NCI-H226 (cell line): Measurements from ENCODE around the gene SMARCAD1.
"Not testable (repeated sequence)": the region's sequence is repeated elsewhere in the genome, so short reads cannot be mapped to it uniquely, and the experiment has no call there.

Experiments used
- DNase-seq: peaks from one replicate; pipeline ENCODE4 v3.0.0-alpha.2; 2015

SMARCAD1 gene

GRCh38 chr4:94302191-94302590 lies 94.5 kb downstream of the SMARCAD1 start:
- no peak for DNase-seq

- DNase-seq: peak; percentile 3
Observed at GRCh38 chr4:94304365-94304971, 96.8 kb downstream of the SMARCAD1 start.

DNA sequence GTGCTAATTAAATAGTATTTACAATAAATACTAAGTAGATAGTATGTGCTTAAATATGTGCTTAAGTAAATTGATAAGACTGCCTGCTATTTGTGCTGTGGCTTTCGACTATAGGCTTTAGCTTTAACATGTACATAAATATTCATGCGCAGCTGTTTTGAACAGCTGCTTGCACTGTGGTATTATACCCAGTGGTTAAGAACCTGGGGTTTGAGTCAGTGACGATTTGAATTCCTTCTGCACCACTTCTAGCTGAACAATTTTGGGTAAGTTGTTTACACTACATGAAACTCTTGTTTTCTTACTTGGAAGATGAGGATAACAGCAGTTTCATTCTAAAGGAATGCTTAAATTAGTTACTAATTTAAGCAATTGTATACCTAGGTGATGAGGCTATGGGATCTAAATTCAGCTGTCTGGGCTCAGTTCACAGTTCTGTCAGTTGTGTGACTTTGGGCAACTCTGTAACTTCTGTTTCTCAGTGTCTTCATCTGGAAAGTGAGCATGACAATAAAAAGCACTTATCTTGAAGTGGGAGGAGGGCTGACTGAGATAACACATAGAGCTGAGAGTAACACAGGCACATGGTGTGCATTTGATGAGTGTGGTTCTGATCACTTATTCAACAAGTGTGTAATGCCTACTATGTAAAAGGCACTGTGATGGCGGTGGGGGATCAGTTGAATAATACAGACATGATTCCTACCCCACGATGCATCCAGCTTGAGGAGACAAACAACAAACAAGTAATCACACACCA lies 98.0 kb downstream of the SMARCAD1 start:
- DNase-seq: no peak

GRCh38 chr4:94306713-94307112 lies 99.0 kb downstream of the SMARCAD1 start:
- no peak for DNase-seq

GRCh38 chr4:94307231-94307871 lies 99.7 kb downstream of the SMARCAD1 start:
- DNase-seq: no peak

- not testable (repeated sequence) for DNase-seq
Observed at GRCh38 chr4:94319927-94320326, 112.3 kb downstream of the SMARCAD1 start.

GRCh38 chr4:94325835-94326234 lies 118.2 kb downstream of the SMARCAD1 start:
- DNase-seq: no peak

GRCh38 chr4:94329933-94330332 lies 122.3 kb downstream of the SMARCAD1 start:
- no peak for DNase-seq

DNA sequence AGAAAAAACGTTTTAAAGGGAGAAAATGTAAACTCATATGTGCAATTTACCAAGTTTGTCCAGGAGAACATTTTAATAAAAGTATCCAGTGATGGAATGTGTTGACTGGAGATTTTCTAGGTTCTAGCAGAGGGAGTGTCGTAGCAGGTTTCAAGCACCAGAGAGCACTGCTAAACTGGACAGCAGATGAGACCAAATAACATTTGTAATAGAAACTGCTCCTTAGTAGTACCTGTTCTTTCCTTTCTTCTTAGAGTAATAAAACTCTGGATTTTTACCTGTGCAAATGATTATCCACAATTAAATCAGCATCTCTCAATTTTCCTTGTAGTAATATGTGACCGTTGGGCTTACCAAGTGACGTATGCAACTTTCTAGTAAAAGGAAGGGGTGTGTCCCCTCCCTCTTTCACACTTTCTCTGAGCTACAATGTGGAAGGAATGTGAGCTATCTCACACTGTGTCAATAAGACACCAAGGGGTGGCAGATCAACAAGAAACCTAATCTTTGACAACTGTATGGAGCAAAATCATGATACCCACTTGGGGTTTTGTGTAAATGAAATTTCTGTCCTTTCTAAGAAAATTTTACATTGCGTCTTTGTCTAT lies 125.4 kb downstream of the SMARCAD1 start:
- DNase-seq: no peak

GRCh38 chr4:94333866-94334265 lies 126.2 kb downstream of the SMARCAD1 start:
- no peak for DNase-seq

DNA sequence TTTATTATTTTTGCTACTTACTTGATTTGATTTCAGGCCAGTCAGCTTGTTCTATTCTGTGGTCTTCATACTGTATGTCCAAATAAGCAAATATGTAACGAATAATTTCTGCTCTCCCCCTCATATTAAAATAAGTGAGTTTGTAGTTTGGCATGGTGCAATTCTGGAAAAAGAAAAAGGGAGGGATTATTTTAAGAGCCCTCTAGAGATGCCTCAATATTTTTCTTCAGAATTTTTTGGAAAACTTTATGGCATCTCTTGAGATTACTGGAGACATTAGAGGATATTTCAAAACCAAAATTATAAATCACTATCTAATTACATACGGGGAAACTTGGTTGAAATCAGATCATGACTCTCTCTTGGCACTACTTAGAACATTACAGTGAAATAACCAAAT lies 126.8 kb downstream of the SMARCAD1 start:
- no peak for DNase-seq

DNA sequence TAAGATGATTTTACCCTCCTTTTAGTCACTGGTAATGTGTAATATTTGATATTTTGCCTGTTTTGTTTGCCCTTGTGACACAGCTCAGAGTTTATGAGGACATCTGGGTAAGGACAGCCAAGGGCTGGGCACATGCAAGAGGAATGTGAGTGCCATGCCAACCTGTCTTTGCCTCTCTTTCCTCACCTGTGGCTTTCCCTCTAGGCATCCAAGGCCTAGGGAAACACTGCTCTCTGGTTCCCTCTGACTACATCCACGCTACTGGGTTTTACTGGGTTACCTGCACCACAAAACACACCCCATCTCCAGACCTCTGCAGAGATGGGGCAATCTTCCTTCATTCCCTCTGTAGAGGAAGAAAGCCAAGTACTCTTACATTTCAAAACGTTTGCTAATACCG lies 127.3 kb downstream of the SMARCAD1 start:
- DNase-seq: no peak

DNA sequence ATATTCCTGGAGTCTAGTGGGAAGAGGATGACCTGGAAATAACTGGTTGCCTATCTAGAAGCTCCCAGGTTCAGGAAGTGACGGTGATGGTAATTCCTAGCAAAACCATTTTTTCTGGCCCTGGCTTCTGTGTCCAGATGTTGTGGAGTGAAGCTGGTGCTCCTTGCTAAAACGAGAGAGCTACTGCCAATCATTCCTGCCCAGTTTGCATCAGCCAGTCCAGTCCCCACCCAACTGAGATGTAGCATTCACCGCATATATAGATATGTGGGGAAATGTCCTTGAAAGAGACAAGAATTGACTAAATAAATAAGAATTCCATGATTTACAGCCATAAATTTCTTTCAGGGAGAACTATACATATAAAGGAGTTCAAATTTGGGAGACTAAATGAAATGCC lies 128.6 kb downstream of the SMARCAD1 start:
- no peak for DNase-seq

GRCh38 chr4:94336791-94337190 lies 129.1 kb downstream of the SMARCAD1 start:
- not testable (repeated sequence) for DNase-seq

DNA sequence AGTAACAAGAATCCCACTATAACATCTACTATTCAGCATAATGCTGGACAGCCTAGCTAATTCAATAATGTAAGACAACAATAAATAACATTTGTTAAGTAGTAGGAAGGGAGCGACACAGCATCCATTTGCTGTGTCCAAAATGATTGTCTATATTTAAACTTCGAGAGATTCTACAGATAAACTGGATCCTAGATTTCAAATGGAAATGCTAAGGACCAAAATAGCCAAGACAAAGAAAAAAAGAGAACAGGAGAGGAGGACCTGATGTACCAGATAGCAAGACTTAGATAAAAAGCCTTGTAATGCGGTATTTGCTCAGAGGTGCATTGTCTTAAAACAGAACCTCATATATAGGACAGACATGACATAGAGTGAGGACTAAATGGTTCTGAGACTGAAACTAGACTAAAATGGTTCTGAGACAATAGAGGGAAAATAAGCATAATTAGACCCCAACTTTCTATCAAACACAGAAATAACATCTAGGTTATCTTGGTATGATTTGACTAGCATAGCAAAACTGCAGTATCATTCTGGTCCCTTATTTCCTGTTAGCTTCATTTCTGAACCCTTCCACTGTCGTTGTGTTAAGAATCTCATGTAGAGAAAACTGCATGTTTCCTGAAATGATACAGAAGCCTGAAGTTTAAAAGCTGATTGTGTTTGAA lies 131.2 kb downstream of the SMARCAD1 start:
- no peak for DNase-seq

DNA sequence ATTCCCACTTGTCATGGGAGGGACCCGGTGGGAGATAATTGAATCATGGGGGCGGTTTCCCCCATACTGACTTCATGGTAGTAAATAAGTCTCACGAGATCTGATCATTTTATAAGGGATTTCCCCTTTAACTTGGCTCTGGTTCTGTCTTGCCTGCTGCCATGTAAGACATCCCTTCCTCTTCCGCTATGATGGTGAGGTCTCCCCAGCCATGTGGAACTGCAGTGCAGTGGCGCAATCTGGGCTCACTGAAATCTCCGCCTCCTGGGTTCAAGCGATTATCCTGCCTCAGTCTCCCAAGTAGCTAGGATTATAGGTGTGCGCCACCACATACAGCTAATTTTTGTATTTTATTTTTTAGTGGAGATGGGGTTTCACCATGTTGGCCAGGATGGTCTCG lies 132.1 kb downstream of the SMARCAD1 start:
- DNase-seq: no peak
